Measurements from ENCODE around the gene RNF166. TPM values are rescaled to one million over a fixed set of nuclear protein-coding genes. Genes with fewer than 3 reads are reported as not detected.

The RNF166 gene
- total RNA-seq, 1 donor from 2014 or later, result 14.2 TPM

- Histone ChIP-seq H3K4me3 (no peak overlapping the region), H3K4me1 (peaks cover 31% of the 10 kb centered on the region), H3K36me3 (no peaks in the 10 kb centered on the region), H3K9me3 (replicated peaks) (no peaks in the 10 kb centered on the region), H3K27me3 (ENCODE audit: low read depth) (peaks cover 44% of the 10 kb centered on the region), H3K27ac (replicated peaks) (no peak overlapping the region)
- no peak for DNase-seq
- TF ChIP-seq CTCF (IDR thresholded peaks at IDR 0.05; ENCODE audit: borderline replicate concordance), result no peak
- intact Hi-C loops (cut with micrococcal nuclease), result no loop called here
Measured at GRCh38 chr16:88678224-88678979, 27.8 kb downstream of the RNF166 start.

- no peak for DNase-seq
- H3K27me3 ChIP-seq (ENCODE audit: low read depth), result peaks cover 37% of the 10 kb centered on the region
- TF ChIP-seq CTCF (IDR thresholded peaks at IDR 0.05; ENCODE audit: borderline replicate concordance), result no peak
- no peak overlapping the region for H3K4me3 ChIP-seq
- no peaks in the 10 kb centered on the region for H3K9me3 ChIP-seq (replicated peaks)
- no peaks in the 10 kb centered on the region for H3K36me3 ChIP-seq
- peaks cover 37% of the 10 kb centered on the region for H3K4me1 ChIP-seq
- H3K27ac ChIP-seq (replicated peaks), result no peak overlapping the region
- intact Hi-C loops (cut with micrococcal nuclease), result no loop called here
Measured at GRCh38 chr16:88677721-88678120, 28.5 kb downstream of the RNF166 start.

GRCh38 chr16:88676502-88677242 lies 29.5 kb downstream of the RNF166 start:
- no peak for DNase-seq
- H3K27ac ChIP-seq (replicated peaks), result no peak overlapping the region
- peaks cover 48% of the 10 kb centered on the region for H3K4me1 ChIP-seq
- TF ChIP-seq CTCF (IDR thresholded peaks at IDR 0.05; ENCODE audit: borderline replicate concordance), result no peak
- peaks cover 28% of the 10 kb centered on the region for H3K27me3 ChIP-seq (ENCODE audit: low read depth)
- H3K9me3 ChIP-seq (replicated peaks), result no peaks in the 10 kb centered on the region
- H3K4me3 ChIP-seq, result no peak overlapping the region
- H3K36me3 ChIP-seq, result no peaks in the 10 kb centered on the region
- intact Hi-C loops (cut with micrococcal nuclease), result no loop called here

- no peak for TF ChIP-seq CTCF (IDR thresholded peaks at IDR 0.05; ENCODE audit: borderline replicate concordance)
- H3K4me1 ChIP-seq, result peaks cover 52% of the 10 kb centered on the region
- H3K27ac ChIP-seq (replicated peaks), result peak overlapping the region; percentile 87
- H3K4me3 ChIP-seq, result peak overlapping the region; percentile 9
- no peaks in the 10 kb centered on the region for H3K9me3 ChIP-seq (replicated peaks)
- H3K36me3 ChIP-seq, result no peaks in the 10 kb centered on the region
- DNase-seq, result peak; percentile 61
- peaks cover 9% of the 10 kb centered on the region for H3K27me3 ChIP-seq (ENCODE audit: low read depth)
- intact Hi-C loops (cut with micrococcal nuclease), result no loop called here
Measured at GRCh38 chr16:88673716-88674379, 32.4 kb downstream of the RNF166 start.

GRCh38 chr16:88672776-88673175 lies 33.4 kb downstream of the RNF166 start:
- peaks cover 47% of the 10 kb centered on the region for H3K4me1 ChIP-seq
- H3K4me3 ChIP-seq, result no peak overlapping the region
- H3K27ac ChIP-seq (replicated peaks), result peak overlapping the region; percentile 87

More at GRCh38 chr16:88672776-88673175, 33.4 kb downstream of the RNF166 start:
- peak; percentile 27 for TF ChIP-seq CTCF (IDR thresholded peaks at IDR 0.05; ENCODE audit: borderline replicate concordance)
- no peak for DNase-seq
- Histone ChIP-seq H3K36me3 (no peaks in the 10 kb centered on the region), H3K9me3 (replicated peaks) (no peaks in the 10 kb centered on the region), H3K27me3 (ENCODE audit: low read depth) (no peaks in the 10 kb centered on the region)
- intact Hi-C loops (cut with micrococcal nuclease), result no loop called here

All from left ventricle myocardium inferior (tissue), 1 donor.